H9 (cell line): Measurements from ENCODE around the gene NPBWR2. TPM values are rescaled to one million over a fixed set of nuclear protein-coding genes. Genes with fewer than 3 reads are reported as not detected.

Source experiments
- DNase-seq: peaks from one replicate; pipeline ENCODE4 v3.0.0-alpha.2; 2017
- H2AFZ ChIP-seq: one replicate; pipeline ENCODE4 v1.6.1; 2013; ENCODE audit warnings: mild to moderate bottlenecking, low read length, control low read depth, moderate library complexity
- H2AK5ac ChIP-seq: 2 replicates; pipeline ENCODE4 v1.6.1; 2013; ENCODE audit warnings: low read length, control low read depth, mixed read lengths; ENCODE audit not compliant: insufficient read length
- H2BK120ac ChIP-seq: one replicate; pipeline ENCODE4 v1.6.1; 2013; ENCODE audit warnings: low read depth, mild to moderate bottlenecking, low read length, control low read depth, inconsistent platforms; ENCODE audit not compliant: poor library complexity, severe bottlenecking
- H2BK12ac ChIP-seq: 2 replicates; pipeline ENCODE4 v1.6.1; 2013; ENCODE audit warnings: low read length, control low read depth, mixed read lengths, low read depth; ENCODE audit not compliant: insufficient read length
- H2BK15ac ChIP-seq: 2 replicates; pipeline ENCODE4 v1.6.1; 2013; ENCODE audit warnings: low read depth, low read length, control low read depth
- H2BK20ac ChIP-seq: one replicate; pipeline ENCODE4 v1.6.1; 2013; ENCODE audit warnings: low read depth, mild to moderate bottlenecking, low read length, control low read depth, inconsistent platforms; ENCODE audit not compliant: poor library complexity, severe bottlenecking
- H2BK5ac ChIP-seq: 2 replicates; pipeline ENCODE4 v1.6.1; 2013; ENCODE audit warnings: low read length, control low read depth, mixed read lengths; ENCODE audit not compliant: insufficient read length
- H3K14ac ChIP-seq: 2 replicates; pipeline ENCODE4 v1.6.1; 2013; ENCODE audit warnings: low read length, control low read depth; ENCODE audit not compliant: insufficient read depth
- H3K18ac ChIP-seq: 2 replicates; pipeline ENCODE4 v1.6.1; 2013; ENCODE audit warnings: low read depth, mild to moderate bottlenecking, mixed read lengths, low read length, control low read depth; ENCODE audit not compliant: insufficient read length
- H3K23ac ChIP-seq: 2 replicates; pipeline ENCODE4 v1.6.1; 2013; ENCODE audit warnings: low read length, control low read depth, mixed read lengths, low read depth; ENCODE audit not compliant: insufficient read length
- H3K23me2 ChIP-seq: 2 replicates; pipeline ENCODE4 v1.6.1; 2013; ENCODE audit warnings: low read depth, mild to moderate bottlenecking, mixed read lengths, low read length, control low read depth; ENCODE audit not compliant: insufficient read length, poor library complexity, severe bottlenecking
- H3K27ac ChIP-seq: 2 replicates; pipeline ENCODE4 v1.5.1; 2013; ENCODE audit warnings: low read length, control low read depth, mixed read lengths, low read depth; ENCODE audit not compliant: insufficient read length
- H3K27me3 ChIP-seq: 2 replicates; pipeline ENCODE4 v1.6.1; 2013; ENCODE audit warnings: low read length, control low read depth, inconsistent platforms; ENCODE audit not compliant: insufficient read depth
- H3K4ac ChIP-seq: 2 replicates; pipeline ENCODE4 v1.6.1; 2013; ENCODE audit warnings: low read depth, mild to moderate bottlenecking, control low read depth, inconsistent platforms, low read length, moderate library complexity
- H3K4me1 ChIP-seq: 2 replicates; pipeline ENCODE4 v1.6.1; 2013; ENCODE audit warnings: low read length, control low read depth, inconsistent platforms; ENCODE audit not compliant: insufficient read depth
- H3K4me2 ChIP-seq: 2 replicates; pipeline ENCODE4 v1.6.1; 2013; ENCODE audit warnings: low read length, control low read depth, mixed read lengths; ENCODE audit not compliant: insufficient read length, insufficient read depth
- H3K56ac ChIP-seq: 2 replicates; pipeline ENCODE4 v1.6.1; 2013; ENCODE audit warnings: low read depth, mild to moderate bottlenecking, mixed read lengths, low read length, control low read depth; ENCODE audit not compliant: insufficient read length
- H3K79me1 ChIP-seq: 2 replicates; pipeline ENCODE4 v1.6.1; 2013; ENCODE audit warnings: low read depth, mild to moderate bottlenecking, moderate library complexity, low read length, control low read depth, inconsistent platforms; ENCODE audit not compliant: insufficient read depth, poor library complexity, severe bottlenecking
- H3K79me2 ChIP-seq: 2 replicates; pipeline ENCODE4 v1.6.1; 2013; ENCODE audit warnings: low read length, control low read depth, inconsistent platforms; ENCODE audit not compliant: insufficient read depth
- H3K9ac ChIP-seq: 2 replicates; pipeline ENCODE4 v1.6.1; 2013; ENCODE audit warnings: low read length, control low read depth, mixed read lengths; ENCODE audit not compliant: insufficient read length; ENCODE audit errors: extremely low read depth
- H3K9me3 ChIP-seq: one replicate; pipeline ENCODE4 v1.6.1; 2013; ENCODE audit warnings: low read depth, low read length, inconsistent platforms; ENCODE audit not compliant: control insufficient read depth
- H3T11ph ChIP-seq: one replicate; pipeline ENCODE4 v1.6.1; 2013; ENCODE audit warnings: mild to moderate bottlenecking, low read length, control low read depth, inconsistent platforms
- H4K20me1 ChIP-seq: one replicate; pipeline ENCODE4 v1.6.1; 2013; ENCODE audit not compliant: control insufficient read depth, insufficient read length, insufficient read depth
- H4K5ac ChIP-seq: 2 replicates; pipeline ENCODE4 v1.6.1; 2013; ENCODE audit warnings: low read depth, mild to moderate bottlenecking, mixed read lengths, low read length, control low read depth; ENCODE audit not compliant: insufficient read length
- H4K8ac ChIP-seq: replicated peaks from 2 replicates; pipeline ENCODE4 v1.6.1; 2013; ENCODE audit warnings: low read length, control low read depth, mixed read lengths, low read depth; ENCODE audit not compliant: insufficient read length
- H4K91ac ChIP-seq: 2 replicates; pipeline ENCODE4 v1.6.1; 2013; ENCODE audit warnings: low read depth, mild to moderate bottlenecking, moderate library complexity, mixed read lengths, low read length, control low read depth; ENCODE audit not compliant: insufficient read length
- H3K27ac Mint-ChIP-seq, 3 experiments: 2 replicates in 2 of 3; 3 replicates in 1 of 3; pipeline ENCODE4 v1.8.0; 2020 to 2021; ENCODE audit warnings: mixed read lengths in 3 of 3, mild to moderate bottlenecking in 1 of 3, moderate library complexity in 1 of 3
- H3K27me3 Mint-ChIP-seq: 2 replicates; pipeline ENCODE4 v1.8.0; 2021; ENCODE audit warnings: low read depth, mild to moderate bottlenecking, moderate library complexity, mixed read lengths
- H3K36me3 Mint-ChIP-seq, 3 experiments: 2 replicates in 2 of 3; 3 replicates in 1 of 3; pipeline ENCODE4 v1.8.0; 2020 to 2021; ENCODE audit warnings: low read depth in 3 of 3, mixed read lengths in 3 of 3; ENCODE audit not compliant: insufficient read depth in 1 of 3
- H3K4me1 Mint-ChIP-seq, 2 experiments: 2 replicates each; pipeline ENCODE4 v1.8.0; 2020; ENCODE audit warnings: mixed read lengths in 2 of 2
- H3K4me3 Mint-ChIP-seq, 2 experiments: 2 replicates in 1 of 2; 3 replicates in 1 of 2; pipeline ENCODE4 v1.8.0; 2020 to 2021; ENCODE audit warnings: mild to moderate bottlenecking in 2 of 2, mixed read lengths in 2 of 2, moderate library complexity in 1 of 2
- H3K9me3 Mint-ChIP-seq, 2 experiments: 2 replicates in 1 of 2; 3 replicates in 1 of 2; pipeline ENCODE4 v1.8.0; 2020; ENCODE audit warnings: mild to moderate bottlenecking in 2 of 2, mixed read lengths in 2 of 2, moderate library complexity in 1 of 2
- CTCF ChIP-seq: fragments of 200-600 bp; sonication (generic); conservative IDR thresholded peaks from 3 replicates; pipeline ENCODE4 v1.8.0; 2021; ENCODE audit warnings: antibody characterized with exemption, mild to moderate bottlenecking
- WGBS: extraction: QIAGEN DNeasy Blood & Tissue Kit; methylation state at CpG from one replicate; pipeline ENCODE4 v1.1.7; 2013; ENCODE audit warnings: missing lambda C conversion rate, low lambda C conversion rate, mixed read lengths; ENCODE audit not compliant: insufficient read length; ENCODE audit errors: extremely low coverage; 5-methylcytosine and 5-hydroxymethylcytosine counted together
- total RNA-seq: library from RNA; stranded (reverse); gene quantifications from 2 replicates; pipeline ENCODE4 v1.2.1, GENCODE V29; 2021

NPBWR2 gene
- total RNA-seq, 1 experiment from 2014 or later: not detected

- Mint-ChIP-seq H3K36me3 (peaks cover 2 to 5% (median 2%) of the 10 kb centered on the region in 3 experiments; a peak in 5 of 7 replicates), H3K27me3 (peaks cover 46% of the 10 kb centered on the region), H3K4me1 (peaks cover 9 to 11% of the 10 kb centered on the region in 2 experiments; a peak in 3 of 4 replicates), H3K9me3 (peaks cover 5% of the 10 kb centered on the region in 2 experiments), H3K4me3 (no peak overlapping the region), H3K27ac (no peak overlapping the region; a peak in 1 of 7 replicates)
- H4K20me1 ChIP-seq: no peaks in the 10 kb centered on the region
- no peaks in the 10 kb centered on the region for H3K9me3 ChIP-seq
- no peak overlapping the region for H2BK5ac ChIP-seq
- no peak overlapping the region for H3K18ac ChIP-seq
- peaks cover 3% of the 10 kb centered on the region; the same call in 1 of the 2 replicates for H3K27me3 ChIP-seq
- no peak overlapping the region for H3K23ac ChIP-seq
- no peak overlapping the region for H2AK5ac ChIP-seq
- DNase-seq: no peak
- TF ChIP-seq CTCF: no peak
- no peaks in the 10 kb centered on the region for H3K4me1 ChIP-seq
- H3K9ac ChIP-seq: no peak overlapping the region
- no peak overlapping the region for H2BK20ac ChIP-seq
- no CpG with 5 or more reads among the region's 14 CpGs for WGBS
- no peak overlapping the region for H2BK120ac ChIP-seq
- H2BK12ac ChIP-seq: no peak overlapping the region
- no peak overlapping the region for H3K27ac ChIP-seq
- no peak overlapping the region for H3T11ph ChIP-seq
- no peak overlapping the region; the same call in 1 of the 2 replicates for H3K14ac ChIP-seq
- no peak overlapping the region for H4K8ac ChIP-seq
- H4K5ac ChIP-seq: no peak overlapping the region
- H3K4me2 ChIP-seq: no peak overlapping the region
- H3K56ac ChIP-seq: no peak overlapping the region
- H2AFZ ChIP-seq: no peak overlapping the region
- no peak overlapping the region for H4K91ac ChIP-seq
- no peak overlapping the region for H2BK15ac ChIP-seq
- no peak overlapping the region for H3K4ac ChIP-seq
- no peaks in the 10 kb centered on the region for H3K79me1 ChIP-seq
- H3K23me2 ChIP-seq: no peaks in the 10 kb centered on the region
- H3K79me2 ChIP-seq: no peaks in the 10 kb centered on the region
These were observed 7.3 kb downstream of the NPBWR2 start for GRCh38 chr20:64099880-64100565.
